Heart right ventricle (tissue), 16 donors: Measurements from ENCODE around the gene PLBD2. TPM values are rescaled to one million over a fixed set of nuclear protein-coding genes. Genes with fewer than 3 reads are reported as not detected.

Source experiments
- ATAC-seq, 8 donors: fragments of 200-7000 bp; cut with Tn5 transposase; one replicate each; pipeline ENCODE4 v1.9.1; 2020; ENCODE audit warnings: mild to moderate bottlenecking in 8 of 8, moderate library complexity in 8 of 8, moderate number of reproducible peaks in 1 of 8
- DNase-seq, 2 donors: peaks; one replicate each; pipeline ENCODE4 v3.0.0-alpha.2; 2020
- H3K27ac ChIP-seq, 10 donors: fragments of 200-600 bp; sonication (generic) in 2 of 10; one replicate each; pipeline versions ENCODE4 v1.5.0 to v1.8.0; 2020 to 2022; ENCODE audit warnings: mild to moderate bottlenecking in 3 of 10
- H3K27me3 ChIP-seq, 7 donors: fragments of 200-600 bp; one replicate each; pipeline ENCODE4 v1.8.0; 2021 to 2022; ENCODE audit warnings: mild to moderate bottlenecking in 2 of 7
- H3K36me3 ChIP-seq, 9 donors: fragments of 200-600 bp; sonication (generic) in 1 of 9; one replicate each; pipeline versions ENCODE4 v1.5.0 to v1.8.0; 2020 to 2022; ENCODE audit warnings: mild to moderate bottlenecking in 2 of 9
- H3K4me1 ChIP-seq, 9 donors: fragments of 200-600 bp; sonication (generic) in 1 of 9; one replicate each; pipeline versions ENCODE4 v1.5.0 to v1.8.0; 2020 to 2022; ENCODE audit warnings: mild to moderate bottlenecking in 4 of 9
- H3K4me3 ChIP-seq, 10 donors: fragments of 200-600 bp; sonication (generic) in 2 of 10; one replicate each; pipeline versions ENCODE4 v1.5.0 to v1.8.0; 2020 to 2022; ENCODE audit warnings: mild to moderate bottlenecking in 7 of 10, moderate library complexity in 2 of 10
- H3K9me3 ChIP-seq, 11 donors: fragments of 200-600 bp in 10 of 11; sonication (generic) in 2 of 11; one replicate each; pipeline versions ENCODE4 v1.5.0 to v1.8.0; 2013 to 2022; ENCODE audit warnings: mild to moderate bottlenecking in 2 of 11, control low read depth in 1 of 11, moderate library complexity in 1 of 11
- WGBS, 2 donors: extraction: QIAGEN DNeasy Blood & Tissue Kit; methylation state at CpG; one replicate each; pipeline ENCODE4 v1.1.7; 2013; ENCODE audit warnings: inconsistent platforms in 1 of 2; 5-methylcytosine and 5-hydroxymethylcytosine counted together
- intact Hi-C, 10 donors: fragments of 100-400 bp; cut with DNase I; formaldehyde crosslinking; loops; one replicate each; pipeline versions ENCODE4 v1.11.1 to v1.14.2; 2022
- polyA plus RNA-seq, 2 donors: library from polyadenylated mRNA; stranded (reverse); fragments of 200-250 nt; gene quantifications; one replicate each; pipeline ENCODE4 v1.2.3, GENCODE V29; 2013
- total RNA-seq, 10 donors: library from RNA; stranded (reverse); fragmentation: NEBNext Ultra II Directional in 3 of 10; extraction: Animal tissue kit (Norgen Biotek cat#: 25700) in 3 of 10; gene quantifications; one replicate each; pipeline versions ENCODE4 v1.2.1 to v1.2.4, GENCODE V29; 2021 to 2023
- TF ChIP-seq, protein P1 (sequence below), 9 donors: fragments of 200-600 bp; sonication (generic) in 2 of 9; IDR thresholded peaks; one replicate each; pipeline versions ENCODE4 v1.5.0 to v1.8.0; 2021 to 2022; ENCODE audit warnings: antibody characterized with exemption in 9 of 9, mild to moderate bottlenecking in 5 of 9, moderate library complexity in 1 of 9
- donor health status: Arrhythmogenic right ventricular cardiomyopathy.
- donor health status: ischemic (EF 13 %, LVEDD 7.1; RV severe dilation, severe dysfunction).
- donor health status: healthy with polysubstance abuse.
- donor health status: DM: no; HTN: yes; CAD: no.
- donor health status: DM: no; HTN: no; CAD: no.
- donor health status: ischemic (EF 25% LVEDD 6.9; RV normal size, moderate dysfunction).
- donor health status: ischemic (EF 25% LVEDD 5.7; RV mildly dilated, moderate dysfunction).
- donor health status: healthy.
- donor health status: DM: yes; HTN: yes; CAD: no.
- donor health status: Ischemic cardiomyopathy.
- donor health status: ischemic (EF 35%, LVEDD 5.7; RV mildly dilated, moderate dysfunction).
- donor health status: nonischemic (EF 11% LVEDD 7.7; RV severe dilation, severe dysfunction).
- donor health status: DM: yes; HTN: yes; CAD: no.
- donor health status: PGD.
- donor health status: ischemic (EF 29% LVEDD 5.4; RV normal size, mild dysfunction).
- donor health status: nonischemic (EF 23%, LVEDD 6.1; RV moderate dilation, normal function).

PLBD2 gene
- total and polyA plus RNA-seq, 12 donors, result 13.0 to 53.9 (median 35.4) TPM

GRCh38 chr12:113370923-113371682 lies 12.7 kb downstream of the PLBD2 start:
- Histone ChIP-seq H3K36me3 (peaks cover 0 to 66% (median 26%) of the 10 kb centered on the region in 9 donors), H3K27ac (no peak overlapping the region), H3K4me3 (no peak overlapping the region), H3K27me3 (no peaks in the 10 kb centered on the region), H3K9me3 (peaks cover 0 to 8% (median 0%) of the 10 kb centered on the region in 11 donors), H3K4me1 (peaks cover 0 to 24% (median 9%) of the 10 kb centered on the region in 9 donors)
- WGBS, 2 donors, result 84 to 85% methylated on average over 7 of the region's 7 CpGs
- intact Hi-C loops, result no loop called here
- TF ChIP-seq, protein P1, sequence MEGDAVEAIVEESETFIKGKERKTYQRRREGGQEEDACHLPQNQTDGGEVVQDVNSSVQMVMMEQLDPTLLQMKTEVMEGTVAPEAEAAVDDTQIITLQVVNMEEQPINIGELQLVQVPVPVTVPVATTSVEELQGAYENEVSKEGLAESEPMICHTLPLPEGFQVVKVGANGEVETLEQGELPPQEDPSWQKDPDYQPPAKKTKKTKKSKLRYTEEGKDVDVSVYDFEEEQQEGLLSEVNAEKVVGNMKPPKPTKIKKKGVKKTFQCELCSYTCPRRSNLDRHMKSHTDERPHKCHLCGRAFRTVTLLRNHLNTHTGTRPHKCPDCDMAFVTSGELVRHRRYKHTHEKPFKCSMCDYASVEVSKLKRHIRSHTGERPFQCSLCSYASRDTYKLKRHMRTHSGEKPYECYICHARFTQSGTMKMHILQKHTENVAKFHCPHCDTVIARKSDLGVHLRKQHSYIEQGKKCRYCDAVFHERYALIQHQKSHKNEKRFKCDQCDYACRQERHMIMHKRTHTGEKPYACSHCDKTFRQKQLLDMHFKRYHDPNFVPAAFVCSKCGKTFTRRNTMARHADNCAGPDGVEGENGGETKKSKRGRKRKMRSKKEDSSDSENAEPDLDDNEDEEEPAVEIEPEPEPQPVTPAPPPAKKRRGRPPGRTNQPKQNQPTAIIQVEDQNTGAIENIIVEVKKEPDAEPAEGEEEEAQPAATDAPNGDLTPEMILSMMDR (IDR thresholded peaks at IDR 0.05), result no peak
- DNase-seq (no peak), ATAC-seq (no peak)

DNA sequence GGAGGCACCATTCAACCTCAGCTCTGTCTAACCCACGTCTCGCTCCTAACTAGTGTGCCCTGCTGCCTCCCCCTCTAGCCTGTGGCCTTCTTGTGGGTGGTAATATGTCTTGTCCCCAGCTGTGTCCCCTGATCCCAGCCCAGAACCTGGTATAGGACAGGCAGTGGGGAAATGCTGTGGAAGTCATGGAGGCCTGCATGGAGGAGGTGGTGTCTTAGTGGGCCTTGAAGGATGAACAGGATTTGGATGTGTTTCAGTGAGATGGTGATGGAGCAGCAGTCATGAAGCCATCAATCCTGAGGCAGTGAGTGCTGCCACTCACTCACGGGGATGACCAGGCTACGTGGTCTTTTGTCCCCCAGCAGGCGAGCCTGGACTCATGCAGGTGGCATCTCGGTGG lies 13.4 kb downstream of the PLBD2 start:
- DNase-seq, result no peak
- 97 to 99% methylated on average over 6 of the region's 6 CpGs for WGBS, 2 donors
- H3K27ac ChIP-seq, result no peak overlapping the region

DNA sequence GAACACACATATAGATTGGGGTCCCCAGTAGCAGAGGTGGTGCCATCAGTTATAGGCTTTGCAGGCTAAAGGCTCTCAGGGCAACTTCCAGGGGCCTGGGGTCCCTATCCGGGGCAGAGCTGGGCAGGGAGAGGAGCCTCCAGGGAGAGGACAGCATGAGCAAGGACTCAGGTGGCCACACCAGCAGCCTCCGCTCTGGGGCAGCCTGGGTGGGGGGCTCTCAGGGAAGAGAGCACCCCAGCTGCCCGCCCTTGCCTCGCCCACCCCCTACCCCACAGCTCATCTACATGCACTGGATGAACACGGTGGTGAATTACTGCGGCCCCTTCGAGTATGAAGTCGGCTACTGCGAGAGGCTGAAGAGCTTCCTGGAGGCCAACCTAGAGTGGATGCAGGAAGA lies 14.0 kb downstream of the PLBD2 start:
- no peak for DNase-seq
- TF ChIP-seq, protein P1 (IDR thresholded peaks at IDR 0.05), result no peak
- Histone ChIP-seq H3K36me3 (peaks cover 0 to 79% (median 29%) of the 10 kb centered on the region in 9 donors), H3K27me3 (no peaks in the 10 kb centered on the region), H3K27ac (no peak overlapping the region), H3K4me1 (peaks cover 0 to 12% (median 5%) of the 10 kb centered on the region in 9 donors), H3K9me3 (peaks cover 0 to 8% (median 0%) of the 10 kb centered on the region in 11 donors), H3K4me3 (no peak overlapping the region)
- intact Hi-C loops, result no loop called here
- peak in 1 of 8 donors; percentile 14 for ATAC-seq
- WGBS, 2 donors, result 96 to 97% methylated on average over 9 of the region's 9 CpGs

More for the DNA sequence above, 13.4 kb downstream of the PLBD2 start:
- Histone ChIP-seq H3K27me3 (no peaks in the 10 kb centered on the region), H3K4me3 (no peak overlapping the region), H3K4me1 (peaks cover 0 to 17% (median 9%) of the 10 kb centered on the region in 9 donors), H3K9me3 (peaks cover 0 to 8% (median 0%) of the 10 kb centered on the region in 11 donors), H3K36me3 (peaks cover 0 to 74% (median 26%) of the 10 kb centered on the region in 9 donors)
- intact Hi-C loops, result no loop called here
- TF ChIP-seq, protein P1 (IDR thresholded peaks at IDR 0.05), result no peak
- ATAC-seq, result no peak

GRCh38 chr12:113373440-113373839 lies 15.1 kb downstream of the PLBD2 start:
- no peak overlapping the region for H3K27ac ChIP-seq
- ATAC-seq, result no peak
- DNase-seq, result no peak
- H3K4me1 ChIP-seq, result peaks cover 0 to under 1% (median 0%) of the 10 kb centered on the region in 9 donors
- TF ChIP-seq, protein P1 (IDR thresholded peaks at IDR 0.05), result no peak
- WGBS, 2 donors, result 98 to 100% methylated on average over 3 of the region's 3 CpGs
- peaks cover 0 to 85% (median 40%) of the 10 kb centered on the region in 9 donors for H3K36me3 ChIP-seq
- H3K4me3 ChIP-seq, result no peak overlapping the region
- no peaks in the 10 kb centered on the region for H3K27me3 ChIP-seq
- H3K9me3 ChIP-seq, result peaks cover 0 to 8% (median 0%) of the 10 kb centered on the region in 11 donors
- intact Hi-C loops, result no loop called here
